HG03139 (cell line): ENCODE data around the gene ZCCHC14.
"Not testable (repeated sequence)": the region's sequence is repeated elsewhere in the genome, so short reads cannot be mapped to it uniquely, and the experiment has no call there.

Experiments
- ATAC-seq: cut with Tn5 transposase; IDR thresholded peaks from one replicate; pipeline ENCODE4 v1.9.1; 2021; ENCODE audit not compliant: unreplicated experiment

The ZCCHC14 gene

GRCh38 chr16:87412371-87412995 lies 80.3 kb downstream of the ZCCHC14 start:
- no peak for ATAC-seq

DNA sequence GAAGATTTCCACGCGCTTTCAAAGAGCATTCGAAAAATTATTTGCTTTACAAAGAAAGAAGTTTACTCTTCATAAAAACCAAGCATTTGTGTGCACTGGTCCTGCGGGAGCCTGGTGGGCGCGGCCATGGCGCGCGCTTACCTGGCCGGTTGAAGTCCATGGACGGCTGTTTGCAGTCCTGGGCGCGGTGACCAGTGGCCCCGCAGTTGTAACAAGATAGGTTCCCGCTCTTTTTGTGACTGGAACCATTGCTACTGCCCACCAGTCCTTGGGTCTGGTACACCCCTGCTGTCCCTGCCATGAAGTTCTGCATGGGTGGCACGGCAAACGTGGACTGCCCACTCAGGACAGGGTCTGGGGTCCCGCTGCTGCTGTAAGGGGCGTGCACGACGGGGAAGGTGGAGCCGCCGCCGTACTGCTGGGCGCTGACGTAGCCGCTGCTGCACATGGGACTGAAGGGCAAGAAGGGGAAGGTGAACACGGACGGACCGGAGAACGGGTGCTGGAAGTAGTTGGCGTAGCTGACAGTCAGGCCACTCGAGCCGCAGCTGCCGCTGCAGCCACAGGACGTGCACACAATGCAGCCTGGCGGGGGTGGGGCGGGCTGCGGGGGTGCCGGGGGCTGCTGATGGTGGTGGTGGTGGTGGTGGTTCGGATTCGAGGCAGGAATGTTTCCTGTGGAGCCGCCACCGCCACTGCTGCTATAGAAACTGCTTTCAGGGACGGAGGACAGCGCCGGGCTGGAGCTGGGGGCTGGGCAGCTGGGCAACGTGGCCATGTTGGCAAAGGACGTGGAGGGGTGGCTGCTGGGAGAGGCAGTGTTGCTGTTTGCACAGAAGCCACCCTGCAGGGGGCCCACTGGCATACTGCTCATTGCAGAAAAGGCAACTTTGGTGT lies 81.2 kb downstream of the ZCCHC14 start:
- no peak for ATAC-seq

GRCh38 chr16:87410968-87411367 lies 81.9 kb downstream of the ZCCHC14 start:
- ATAC-seq: no peak

DNA sequence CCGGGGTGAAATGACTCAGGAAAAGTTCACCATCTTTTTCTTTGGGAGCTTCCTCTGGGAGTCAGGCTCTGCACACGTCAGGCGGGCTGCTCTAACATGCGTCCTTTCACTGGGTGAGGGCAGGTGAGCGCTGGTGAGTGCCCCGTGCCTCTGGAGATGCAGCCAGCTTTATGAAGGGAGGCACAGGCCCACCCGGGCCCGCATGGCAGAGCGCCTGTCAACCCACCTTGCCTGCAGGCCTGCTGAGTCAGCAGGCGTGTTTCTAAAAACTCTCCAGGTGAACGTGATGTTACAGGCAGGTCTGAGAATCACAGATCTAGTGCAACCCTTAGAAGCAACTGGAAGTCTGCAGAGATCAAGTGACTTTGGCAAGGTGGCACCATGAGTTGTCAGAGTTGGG lies 82.3 kb downstream of the ZCCHC14 start:
- no peak for ATAC-seq

DNA sequence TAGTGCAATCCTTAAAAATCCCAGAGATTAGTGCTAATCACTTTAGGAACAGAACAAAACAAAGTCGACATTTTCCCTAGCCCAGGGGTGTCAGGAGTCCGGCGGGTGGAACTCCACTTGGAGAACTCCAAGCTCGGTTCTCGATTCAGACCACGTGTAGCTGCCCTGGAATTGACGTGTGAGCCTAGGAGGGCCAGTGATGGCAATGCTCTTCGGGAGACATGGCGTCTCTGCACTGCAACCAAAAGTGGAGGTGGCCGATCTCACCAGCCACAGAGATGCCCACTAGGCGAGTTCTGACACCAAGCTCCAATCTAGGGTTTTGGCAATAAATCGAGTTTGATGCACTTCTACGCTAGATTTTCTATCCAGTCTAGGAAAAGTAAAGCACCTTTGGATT lies 83.0 kb downstream of the ZCCHC14 start:
- ATAC-seq: no peak

DNA sequence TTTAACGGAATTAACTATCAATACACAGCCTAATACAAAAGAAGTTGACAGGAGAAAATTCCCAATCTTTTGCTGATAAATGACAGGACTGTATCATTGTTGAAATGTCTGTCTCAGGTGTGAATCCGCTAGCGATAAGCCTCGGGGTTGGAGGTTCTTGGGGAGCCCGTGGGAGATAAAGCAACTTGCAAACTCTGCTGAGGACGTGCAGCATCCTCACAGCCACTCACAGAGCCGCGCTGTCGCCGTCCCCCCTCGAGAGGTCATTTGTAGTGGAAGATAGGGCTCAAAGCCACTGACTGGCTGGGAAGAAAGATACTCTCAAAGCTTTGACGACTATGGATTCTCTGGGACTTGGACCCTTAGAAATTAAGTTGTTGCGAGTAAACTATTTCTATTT lies 83.7 kb downstream of the ZCCHC14 start:
- ATAC-seq: no peak

- no peak for ATAC-seq
These were observed 85.2 kb downstream of the ZCCHC14 start for GRCh38 chr16:87407511-87408112.

- no peak for ATAC-seq
These were observed 86.2 kb downstream of the ZCCHC14 start for GRCh38 chr16:87406495-87407088.

GRCh38 chr16:87404764-87405625 lies 87.8 kb downstream of the ZCCHC14 start:
- no peak for ATAC-seq

GRCh38 chr16:87395181-87395842 lies 97.5 kb downstream of the ZCCHC14 start:
- ATAC-seq: no peak

DNA sequence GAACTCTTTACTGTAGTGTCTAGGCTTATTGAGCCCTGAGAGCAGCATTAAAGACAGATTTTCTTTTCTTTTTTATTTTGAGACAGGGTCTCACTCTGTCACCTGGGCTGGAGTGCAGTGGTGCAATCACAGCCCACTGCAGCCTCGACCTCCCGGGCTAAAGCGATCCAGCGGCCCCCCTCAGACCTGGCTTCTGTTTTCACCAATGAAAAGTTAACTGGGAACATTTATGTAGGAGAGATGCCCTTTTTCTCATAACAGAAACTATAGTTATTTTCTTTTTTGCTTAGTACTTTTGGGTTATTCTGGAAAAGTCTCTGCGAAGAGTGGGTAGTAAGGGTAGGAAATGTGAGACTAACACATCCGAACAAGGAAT lies 99.2 kb downstream of the ZCCHC14 start:
- no peak for ATAC-seq

GRCh38 chr16:87392821-87393679 lies 99.8 kb downstream of the ZCCHC14 start:
- ATAC-seq: peak; percentile 1

DNA sequence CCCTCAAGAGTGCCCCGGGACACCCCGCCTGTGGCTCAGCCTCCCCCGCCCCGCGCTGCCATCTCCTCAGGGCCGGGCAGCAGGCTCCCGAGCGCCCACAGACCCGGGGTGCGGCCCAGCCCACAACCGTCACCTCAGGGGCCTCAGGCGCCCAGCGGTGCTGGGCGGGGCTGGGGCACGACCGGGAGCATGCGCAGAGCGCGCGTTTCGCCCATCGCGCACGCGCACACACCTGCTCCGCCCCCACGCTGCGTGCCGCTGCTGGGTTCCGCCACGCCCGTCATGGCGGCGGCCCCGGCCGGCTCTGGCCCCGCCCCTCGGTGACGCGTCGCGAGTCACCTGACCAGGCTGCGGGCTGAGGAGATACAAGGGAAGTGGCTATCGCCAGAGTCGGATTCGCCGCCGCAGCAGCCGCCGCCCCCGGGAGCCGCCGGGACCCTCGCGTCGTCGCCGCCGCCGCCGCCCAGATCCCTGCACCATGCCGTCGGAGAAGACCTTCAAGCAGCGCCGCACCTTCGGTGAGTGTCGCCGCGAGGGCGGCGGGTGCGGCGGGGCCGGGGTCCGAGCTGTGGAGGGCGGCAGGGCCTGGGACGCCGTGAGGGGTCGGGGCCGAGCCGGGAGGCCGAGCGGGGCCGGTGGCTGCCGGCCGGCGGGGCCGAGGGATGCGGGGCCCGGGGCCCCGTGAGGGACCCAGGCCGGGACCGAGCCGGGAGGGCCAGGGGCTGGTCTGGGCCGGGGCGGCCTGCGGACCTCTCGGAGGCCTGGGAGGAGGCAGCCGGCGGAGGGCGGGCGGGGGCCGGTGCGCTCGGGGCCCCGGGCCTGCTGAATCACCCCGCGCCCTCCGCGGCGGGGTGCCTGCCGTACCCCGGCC lies 100.6 kb downstream of the ZCCHC14 start, which contains the start of gene MAP1LC3B:
Gene MAP1LC3B, plus strand, starts transcription at position 387 of the 871 bp plus-strand sequence. Its CDS starts 92 bp downstream, at position 479.
- peak; percentile 49 for ATAC-seq

DNA sequence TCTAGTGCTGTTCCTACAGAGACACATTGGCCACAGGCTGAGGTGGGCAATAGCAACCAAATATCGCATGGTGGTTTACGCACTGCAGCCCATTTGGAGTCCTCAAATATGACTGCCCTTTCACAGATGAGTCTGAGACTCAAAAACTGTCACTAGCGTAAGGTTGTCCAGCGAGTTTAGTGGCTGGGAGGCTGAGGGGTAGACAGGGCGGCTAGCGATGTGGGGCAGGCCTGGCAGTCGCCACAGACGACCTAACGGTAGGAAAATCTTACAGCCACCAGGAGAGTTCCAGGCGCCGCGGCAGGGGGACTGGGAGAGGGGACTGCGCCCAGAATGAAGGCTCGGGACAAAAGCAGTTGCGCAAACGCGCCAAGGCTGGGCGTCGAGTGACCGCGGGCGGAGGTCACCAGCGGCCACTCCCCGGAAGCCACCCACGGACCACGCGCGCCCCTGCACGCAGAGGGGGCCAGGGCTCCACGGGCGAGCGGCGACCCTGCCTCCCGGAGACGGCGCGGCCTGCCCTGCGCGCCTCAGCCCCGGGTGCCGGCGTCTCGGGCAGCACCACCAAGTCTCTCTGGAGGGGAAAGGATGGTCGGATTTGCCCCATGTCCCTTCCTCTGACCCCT lies 101.4 kb downstream of the ZCCHC14 start:
- peak; percentile 6 for ATAC-seq

DNA sequence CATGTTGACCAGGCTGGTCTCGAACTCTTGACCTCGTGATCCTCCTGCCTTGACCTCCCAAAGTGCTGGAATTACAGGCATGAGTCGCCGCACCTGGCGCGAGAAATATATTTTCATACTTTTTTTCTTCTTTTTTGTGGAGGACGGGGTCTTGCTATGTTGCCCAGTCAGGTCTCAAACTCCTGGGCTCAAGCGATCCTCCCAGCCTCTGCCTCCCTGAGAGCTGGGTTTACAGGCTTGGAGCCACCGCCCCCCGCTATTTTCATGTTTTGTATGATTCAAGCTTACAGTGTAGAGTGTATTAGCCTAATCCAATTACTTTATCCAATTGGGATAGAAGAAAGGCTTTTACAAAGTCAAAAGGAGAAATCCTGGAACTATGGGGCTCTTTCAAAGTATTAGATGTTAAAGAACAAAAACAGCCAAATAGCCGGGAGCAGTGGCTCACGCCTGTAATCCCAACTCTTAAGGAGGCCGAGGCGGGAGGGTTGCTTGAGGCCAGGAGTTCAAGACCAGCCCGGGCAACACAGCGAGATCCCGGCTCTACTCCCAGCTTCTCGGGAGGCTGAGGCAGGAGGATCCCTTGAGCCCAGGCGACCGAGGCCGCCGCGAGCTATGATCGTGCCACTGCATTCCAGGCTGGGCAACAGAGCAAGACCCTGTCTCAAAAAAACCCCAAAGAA lies 102.0 kb downstream of the ZCCHC14 start:
- no peak for ATAC-seq

GRCh38 chr16:87389914-87390313 lies 102.9 kb downstream of the ZCCHC14 start:
- not testable (repeated sequence) for ATAC-seq

DNA sequence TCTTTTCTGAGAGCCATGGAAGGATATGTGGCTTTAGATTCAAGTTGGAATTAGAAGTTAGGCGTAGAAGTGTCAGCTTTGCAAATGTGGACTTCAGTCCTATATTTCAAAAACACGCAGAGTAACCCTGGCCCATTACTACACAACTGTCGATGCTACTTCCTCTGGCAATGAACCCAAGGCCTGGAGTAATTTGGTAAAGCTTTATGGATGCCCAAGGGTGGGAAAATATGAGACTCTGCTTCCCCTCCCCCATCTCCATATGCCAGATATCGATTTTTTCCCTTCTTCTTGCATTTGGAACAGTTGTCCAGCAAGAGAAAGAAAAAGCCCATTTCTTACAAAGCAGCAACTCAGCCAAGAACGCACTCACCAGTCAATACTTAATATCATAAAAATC lies 103.6 kb downstream of the ZCCHC14 start:
- ATAC-seq: no peak
